HG03354 (cell line): ENCODE measurements around the gene COQ7.

Experiments
- ATAC-seq: cut with Tn5 transposase; IDR thresholded peaks from one replicate; pipeline ENCODE4 v1.9.1; 2021; ENCODE audit warnings: mild to moderate bottlenecking; ENCODE audit not compliant: unreplicated experiment, poor library complexity, severe bottlenecking

The COQ7 gene

GRCh38 chr16:19084879-19085278, 17.5 kb downstream of the COQ7 start:
- ATAC-seq = no peak

- ATAC-seq = no peak
Measured at GRCh38 chr16:19085679-19086200, 18.3 kb downstream of the COQ7 start.

DNA sequence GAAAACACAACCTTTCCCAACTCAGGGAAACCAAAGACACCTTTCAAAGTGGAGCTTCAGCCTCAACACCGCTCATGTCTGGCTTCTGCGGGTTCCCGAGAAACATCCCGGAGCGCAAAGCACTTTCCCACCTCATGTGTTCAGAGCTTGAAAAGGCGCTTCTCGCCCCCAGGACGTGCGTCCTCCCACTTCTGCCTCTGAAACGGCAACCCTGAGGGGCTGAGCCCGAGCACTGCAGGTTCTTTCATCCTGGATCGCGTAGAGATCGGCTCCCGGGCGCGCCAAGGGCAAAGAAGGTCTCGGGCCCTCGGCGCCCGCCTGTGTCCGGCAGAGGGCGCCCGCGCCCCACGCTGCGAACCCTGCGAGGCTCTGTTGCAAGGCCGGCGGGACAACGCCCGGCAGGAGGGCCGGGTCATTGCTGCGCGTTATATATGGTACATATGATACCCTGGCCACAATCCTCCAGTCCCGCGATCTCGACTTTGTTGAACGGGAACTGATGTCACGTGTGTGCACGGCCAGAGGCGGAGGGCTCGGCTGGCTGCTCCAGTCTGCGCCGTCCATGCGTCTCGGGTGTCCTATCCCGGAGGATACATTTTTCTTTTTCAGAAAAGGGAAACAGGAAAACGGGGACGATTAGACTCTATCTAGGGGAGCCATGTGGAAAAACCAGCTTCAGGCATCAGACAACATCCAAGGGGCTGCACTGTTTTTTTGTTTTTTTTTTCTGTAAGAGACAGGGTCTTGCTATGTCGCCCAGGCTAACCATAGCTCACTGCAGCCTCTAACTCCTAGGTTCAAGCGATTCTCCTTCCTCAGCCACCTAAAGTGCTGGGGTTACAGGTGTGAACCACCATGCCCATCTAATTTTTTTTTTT, 19.1 kb downstream of the COQ7 start:
- ATAC-seq = peak; percentile 82

GRCh38 chr16:19088341-19088916, 21.0 kb downstream of the COQ7 start:
- ATAC-seq = no peak

DNA sequence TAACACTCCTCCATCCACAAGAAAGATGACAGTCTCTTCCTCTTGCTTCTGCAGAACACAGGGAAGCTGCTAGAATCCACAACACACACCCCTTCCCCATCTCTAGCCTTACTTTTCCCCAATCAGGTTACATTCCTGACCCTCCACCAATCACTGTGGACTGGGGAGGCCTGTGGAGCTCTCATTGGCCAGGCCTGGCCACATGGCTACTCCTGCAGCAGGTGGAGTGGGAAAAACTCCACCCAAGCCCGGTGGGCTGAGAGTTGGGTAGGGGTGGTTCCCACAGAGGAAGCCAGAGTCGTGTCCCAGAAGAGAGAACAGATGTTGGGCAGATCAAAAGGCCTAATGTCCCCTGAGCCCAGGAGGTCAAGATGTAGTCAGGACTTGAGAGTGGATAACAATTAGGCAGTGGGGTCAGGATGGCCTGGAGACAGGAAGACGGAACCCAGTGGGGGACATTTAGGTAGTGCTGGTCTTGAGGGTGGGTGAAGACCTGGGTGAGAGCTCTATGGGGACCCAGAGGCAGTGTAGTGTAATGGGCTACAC, 22.1 kb downstream of the COQ7 start:
- no peak for ATAC-seq

DNA sequence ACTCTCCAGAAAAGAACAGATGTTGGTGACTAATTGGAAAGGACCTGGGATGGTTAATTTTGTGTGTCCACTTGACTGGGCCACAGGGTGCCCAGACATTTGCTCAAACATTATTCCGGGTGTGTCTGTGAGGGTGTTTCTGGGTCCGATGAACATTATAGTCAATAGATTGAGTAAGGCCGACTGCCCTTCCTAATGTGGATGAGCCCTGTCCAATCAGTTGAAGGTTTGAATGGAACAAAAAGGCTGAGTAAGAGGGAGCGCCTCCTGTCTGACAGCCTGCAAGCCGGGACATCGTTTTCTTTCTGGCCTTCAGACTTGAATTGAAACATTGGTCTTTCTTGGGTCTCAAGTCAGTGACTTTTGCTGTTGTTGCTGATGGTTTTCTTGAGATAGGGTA, 23.5 kb downstream of the COQ7 start:
- no peak for ATAC-seq

DNA sequence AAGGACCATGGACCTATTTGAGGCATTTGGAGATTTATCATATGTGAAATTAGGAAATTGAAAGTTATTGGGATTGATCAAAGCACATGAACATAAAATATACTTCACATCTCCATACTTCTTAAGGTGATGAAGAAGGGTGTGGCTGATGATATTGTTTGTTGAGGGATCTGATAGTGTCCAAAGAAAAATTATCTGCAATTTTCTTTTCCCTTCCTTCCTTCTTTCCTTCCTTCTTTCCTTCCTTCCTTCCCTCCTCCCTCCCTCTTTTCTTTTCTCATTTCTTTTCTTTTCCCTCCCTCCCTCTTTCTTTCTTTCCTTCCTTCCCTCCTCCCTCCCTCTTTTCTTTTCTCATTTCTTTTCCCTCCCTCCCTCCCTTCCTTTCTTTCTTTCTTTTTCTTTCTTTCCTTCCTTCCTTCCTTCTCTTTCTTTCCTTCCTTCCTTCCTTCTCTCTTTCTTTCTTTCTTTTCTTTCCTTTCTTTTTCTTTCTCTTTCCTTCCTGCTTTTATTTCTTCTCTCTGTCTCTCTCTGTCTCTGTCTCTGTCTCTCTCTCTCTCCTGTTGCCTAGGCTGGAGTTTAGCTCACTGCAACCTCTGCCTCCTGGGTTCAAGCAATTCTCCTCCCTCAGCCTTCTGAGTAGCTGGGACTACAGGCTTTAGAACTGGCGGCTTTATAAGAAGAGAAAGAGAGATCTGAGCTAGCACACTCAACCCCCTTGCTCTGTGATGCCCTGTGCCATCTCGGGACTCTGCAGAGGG, 25.4 kb downstream of the COQ7 start:
- no peak for ATAC-seq

- ATAC-seq = no peak
Measured at GRCh38 chr16:19093631-19094541, 26.5 kb downstream of the COQ7 start.

GRCh38 chr16:19094542-19095365, 27.3 kb downstream of the COQ7 start:
- ATAC-seq = no peak

DNA sequence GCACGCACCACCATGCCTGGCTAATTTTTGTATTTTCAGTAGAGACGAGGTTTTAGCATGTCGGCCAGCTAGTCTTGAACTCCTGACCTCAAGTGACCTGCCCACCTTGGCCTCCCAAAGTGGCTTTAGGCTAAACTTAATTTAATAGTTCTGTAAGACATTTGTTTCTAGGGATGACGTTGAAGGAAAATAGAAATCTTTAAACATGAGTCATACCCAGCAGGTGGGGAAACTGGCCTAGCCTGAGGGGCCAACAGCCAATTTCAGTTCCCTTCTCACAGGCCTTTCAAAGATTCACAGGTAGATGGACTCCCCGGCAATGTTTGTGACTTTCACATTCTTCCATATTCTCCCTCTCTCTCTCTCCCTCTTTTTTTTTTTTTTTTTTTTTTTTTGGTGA, 28.2 kb downstream of the COQ7 start:
- ATAC-seq = no peak

DNA sequence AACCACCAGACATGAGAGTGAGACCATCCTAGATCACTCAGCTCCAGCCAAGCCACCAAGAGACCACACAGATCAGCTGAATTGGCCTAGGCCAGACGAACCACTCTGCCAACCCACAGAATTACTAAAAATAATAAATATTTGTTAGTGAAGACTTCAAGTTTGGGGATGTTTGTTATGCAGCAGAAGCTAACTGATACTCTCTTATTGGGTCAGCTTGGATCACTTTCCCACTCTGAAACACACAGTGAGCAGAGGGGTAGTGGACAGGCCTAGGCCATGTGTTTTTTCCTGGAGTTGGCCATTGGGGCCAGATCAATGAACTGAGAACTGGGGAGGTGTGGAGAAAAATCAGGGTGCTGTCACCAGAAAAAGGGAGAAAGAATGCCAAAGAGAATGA, 30.8 kb downstream of the COQ7 start:
- ATAC-seq = no peak

GRCh38 chr16:19102187-19102872, 34.9 kb downstream of the COQ7 start:
- no peak for ATAC-seq

DNA sequence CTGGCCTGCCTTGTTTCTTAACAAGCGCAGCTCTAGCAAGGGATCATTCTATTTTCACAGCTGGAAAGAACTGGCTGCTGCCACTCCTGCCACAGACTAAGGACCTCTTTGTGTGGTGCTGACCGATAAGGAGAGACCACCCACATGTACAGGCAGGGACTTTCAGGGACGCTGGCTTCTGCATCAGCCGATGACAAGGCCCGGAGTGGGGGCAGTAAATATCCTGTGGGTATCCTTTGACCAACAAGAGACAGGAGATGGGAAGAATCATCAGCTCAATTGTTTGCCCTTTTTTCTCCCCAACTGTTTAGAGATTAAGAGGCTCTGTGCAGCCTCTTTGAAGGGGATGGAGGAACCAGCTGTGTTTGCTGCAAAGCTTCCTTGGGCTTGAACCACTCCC, 37.2 kb downstream of the COQ7 start:
- ATAC-seq = no peak

DNA sequence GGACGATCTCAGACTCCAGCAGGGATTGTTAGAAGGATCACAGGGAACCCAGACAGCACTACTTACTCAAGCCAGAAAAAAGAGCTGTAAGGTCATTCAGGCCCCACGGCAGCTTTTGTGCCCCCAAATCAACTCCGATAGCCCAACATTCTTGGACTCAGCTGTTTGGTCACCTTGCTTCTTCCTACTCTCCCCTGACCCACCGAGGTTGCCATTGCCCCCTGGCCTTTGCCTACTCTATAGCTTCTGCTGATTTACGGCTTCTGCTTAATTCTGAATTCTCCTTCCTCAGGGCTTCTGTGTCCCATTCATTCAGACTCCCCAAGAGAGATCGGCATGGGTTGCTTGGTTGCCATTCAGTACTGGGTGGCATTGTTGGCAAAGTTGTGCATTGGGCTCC, 37.7 kb downstream of the COQ7 start:
- ATAC-seq = no peak

DNA sequence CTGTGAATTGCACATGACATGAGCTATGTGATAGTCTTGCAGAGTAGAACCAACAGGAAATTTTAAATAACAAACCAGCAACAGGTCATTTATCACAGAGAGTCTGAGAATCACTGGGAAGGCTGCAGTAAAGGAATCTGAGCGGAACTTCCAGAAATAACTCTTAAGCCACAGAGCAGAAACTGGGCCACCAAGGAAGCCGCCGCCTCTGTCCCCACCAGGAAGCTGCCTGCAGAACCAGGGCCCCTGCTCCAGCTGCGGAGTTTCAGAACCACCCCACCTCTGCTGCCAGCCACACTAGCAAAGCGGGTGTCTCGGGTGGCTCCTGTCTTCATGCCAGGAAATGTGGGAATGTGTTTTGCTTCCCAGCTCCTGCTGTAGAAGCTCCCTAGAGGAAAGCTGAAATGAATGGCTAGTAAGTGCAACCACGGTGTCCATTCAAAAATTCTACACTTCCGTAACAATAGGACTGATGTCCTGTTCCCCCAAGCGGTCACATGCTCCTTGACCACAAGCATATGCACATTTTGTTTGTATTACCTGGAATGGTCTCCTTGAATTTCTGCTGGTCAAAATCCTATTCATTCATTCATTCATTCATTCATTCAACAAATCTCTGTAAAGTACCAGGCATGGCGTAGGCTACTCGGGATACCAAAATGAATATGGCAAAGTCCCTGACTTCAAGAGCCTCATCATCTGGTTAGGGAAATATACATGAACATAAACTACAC, 38.6 kb downstream of the COQ7 start:
- ATAC-seq = no peak

- ATAC-seq = no peak
Measured at GRCh38 chr16:19106625-19107020, 39.2 kb downstream of the COQ7 start.
